Lower leg skin (tissue), 3 donors: ENCODE measurements around the gene TCL1A.

Source experiments
- CTCF ChIP-seq, 3 donors: fragments of 450-650 bp; IDR thresholded peaks; one replicate each; pipeline ENCODE4 v1.5.1; 2016; ENCODE audit warnings: antibody characterized with exemption in 3 of 3, mild to moderate bottlenecking in 3 of 3, moderate library complexity in 2 of 3
- POLR2A ChIP-seq, 2 donors: fragments of 450-650 bp; IDR thresholded peaks; one replicate each; pipeline ENCODE4 v1.6.1; 2016 to 2017; ENCODE audit warnings: antibody characterized with exemption in 2 of 2, mild to moderate bottlenecking in 1 of 2, moderate library complexity in 1 of 2

GRCh38 chr14:95698287-95698686 is 15.6 kb downstream of the TCL1A start:
- TF ChIP-seq POLR2A (IDR thresholded peaks at IDR 0.05): no peak
- no peak for TF ChIP-seq CTCF (IDR thresholded peaks at IDR 0.05)
